ENCODE data around the gene NUDT21. TPM values are rescaled to one million over a fixed set of nuclear protein-coding genes. Genes with fewer than 3 reads are reported as not detected.

The NUDT21 gene
- total RNA-seq, 1 experiment from 2014 or later, result 97.6 TPM

- POLR2A ChIA-PET, result no interaction called here
- H3K36me3 ChIP-seq (ENCODE audit: control insufficient read depth, insufficient read depth, low read length), result no peaks in the 10 kb centered on the region; the same call in none of the 2 replicates
- H3K4me3 ChIP-seq (ENCODE audit: low read depth in 2 of 2, low read length in 2 of 2), result no peak overlapping the region
- CTCF ChIA-PET, result no interaction called here
- BruUV-seq (replicated peaks), result no TSS peak
- ATAC-seq (no peak), DNase-seq (ENCODE audit: low read depth, low spot score) (no peak)
- H3K27me3 ChIP-seq (ENCODE audit: control insufficient read depth, insufficient read depth, low read length), result no peaks in the 10 kb centered on the region
- H3K4me1 ChIP-seq (ENCODE audit: control insufficient read depth, insufficient read depth, low read length), result no peaks in the 10 kb centered on the region
- no peaks in the 10 kb centered on the region for H3K9me3 ChIP-seq (ENCODE audit: control insufficient read depth, insufficient read depth, low read depth, low read length)
- H3K27ac ChIP-seq (ENCODE audit: low read length), result no peak overlapping the region
- intact Hi-C loops (cut with micrococcal nuclease; ENCODE audit: unreplicated experiment) (no loop called here), in situ Hi-C loops (cut with HindIII; ENCODE audit: low pct_unique_long_range_greater_than_20kb, low sequenced_read_pairs) (no loop called here)
- TF ChIP-seq POLR2AphosphoS5 (IDR thresholded peaks at IDR 0.05; ENCODE audit: low read depth, low read length), result no peak
Observed at GRCh38 chr16:56411123-56411522, 40.0 kb downstream of the NUDT21 start.

GRCh38 chr16:56409195-56409594 is 41.9 kb downstream of the NUDT21 start:
- Histone ChIP-seq H3K9me3 (ENCODE audit: control insufficient read depth, insufficient read depth, low read depth, low read length) (no peaks in the 10 kb centered on the region), H3K27me3 (ENCODE audit: control insufficient read depth, insufficient read depth, low read length) (no peaks in the 10 kb centered on the region), H3K27ac (ENCODE audit: low read length) (no peak overlapping the region), H3K4me3 (ENCODE audit: low read depth in 2 of 2, low read length in 2 of 2) (no peak overlapping the region), H3K36me3 (ENCODE audit: control insufficient read depth, insufficient read depth, low read length) (peaks cover 3% of the 10 kb centered on the region), H3K4me1 (ENCODE audit: control insufficient read depth, insufficient read depth, low read length) (no peaks in the 10 kb centered on the region)
- no peak for ATAC-seq
- DNase-seq (ENCODE audit: low read depth, low spot score), result no peak
- TF ChIP-seq REST (IDR thresholded peaks at IDR 0.05; ENCODE audit: insufficient read depth in 1 of 2, low read depth in 2 of 2, low read length in 1 of 2) (no peak), SIN3A (IDR thresholded peaks at IDR 0.05; ENCODE audit: borderline replicate concordance, insufficient read depth, low read depth, low read length) (no peak), TCF7L2 (IDR thresholded peaks at IDR 0.05; ENCODE audit: low read depth, low read length) (no peak), POLR2AphosphoS5 (IDR thresholded peaks at IDR 0.05; ENCODE audit: low read depth, low read length) (no peak), CTCF (IDR thresholded peaks at IDR 0.05) (no peak)
- CTCF ChIA-PET, result no interaction called here
- in situ Hi-C loops (cut with HindIII; ENCODE audit: low pct_unique_long_range_greater_than_20kb, low sequenced_read_pairs) (no loop called here), intact Hi-C loops (cut with micrococcal nuclease; ENCODE audit: unreplicated experiment) (no loop called here)
- POLR2A ChIA-PET, result no interaction called here
- BruUV-seq (replicated peaks), result no TSS peak

- H3K36me3 ChIP-seq (ENCODE audit: control insufficient read depth, insufficient read depth, low read length), result peaks cover 7% of the 10 kb centered on the region
- intact Hi-C loops (cut with micrococcal nuclease; ENCODE audit: unreplicated experiment), result no loop called here
- H3K4me3 ChIP-seq (ENCODE audit: low read depth in 2 of 2, low read length in 2 of 2), result no peak overlapping the region
- no peak overlapping the region for H3K27ac ChIP-seq (ENCODE audit: low read length)
- in situ Hi-C loops (cut with HindIII; ENCODE audit: low pct_unique_long_range_greater_than_20kb, low sequenced_read_pairs), result no loop called here
- no peaks in the 10 kb centered on the region for H3K9me3 ChIP-seq (ENCODE audit: control insufficient read depth, insufficient read depth, low read depth, low read length)
- POLR2A ChIA-PET, result no interaction called here
- no TSS peak for BruUV-seq (replicated peaks)
- H3K27me3 ChIP-seq (ENCODE audit: control insufficient read depth, insufficient read depth, low read length), result no peaks in the 10 kb centered on the region
- no peak for DNase-seq (ENCODE audit: low read depth, low spot score)
- ATAC-seq, result no peak
- no peak for TF ChIP-seq CTCF (IDR thresholded peaks at IDR 0.05)
- TF ChIP-seq SIN3A (IDR thresholded peaks at IDR 0.05; ENCODE audit: borderline replicate concordance, insufficient read depth, low read depth, low read length), result no peak
- no peak for TF ChIP-seq REST (IDR thresholded peaks at IDR 0.05; ENCODE audit: insufficient read depth in 1 of 2, low read depth in 2 of 2, low read length in 1 of 2)
- no peak for TF ChIP-seq POLR2AphosphoS5 (IDR thresholded peaks at IDR 0.05; ENCODE audit: low read depth, low read length)
- TF ChIP-seq TCF7L2 (IDR thresholded peaks at IDR 0.05; ENCODE audit: low read depth, low read length), result no peak
- no peaks in the 10 kb centered on the region for H3K4me1 ChIP-seq (ENCODE audit: control insufficient read depth, insufficient read depth, low read length)
- CTCF ChIA-PET, result no interaction called here
Observed at GRCh38 chr16:56408379-56409098, 42.6 kb downstream of the NUDT21 start.
